H1 (cell line): ENCODE measurements around the gene CHST8. TPM values are rescaled to one million over a fixed set of nuclear protein-coding genes. Genes with fewer than 3 reads are reported as not detected.

Experiments used
- BRCA1 ChIP-seq: IDR thresholded peaks from 2 replicates; pipeline ENCODE4 v1.6.1; 2012; ENCODE audit warnings: low read depth, low read length, improper control_type of control experiment
- CTBP2 ChIP-seq: IDR thresholded peaks from 2 replicates; pipeline ENCODE4 v1.7.0; 2011; ENCODE audit warnings: borderline replicate concordance, mild to moderate bottlenecking, moderate library complexity, mixed read lengths, low read length; ENCODE audit not compliant: insufficient read depth, insufficient read length
- EP300 ChIP-seq, 2 experiments: IDR thresholded peaks; 1 replicate in 1 of 2; 2 replicates in 1 of 2; pipeline ENCODE4 v1.6.1; 2011 to 2012; ENCODE audit warnings: low read depth in 2 of 2, low read length in 2 of 2, mild to moderate bottlenecking in 2 of 2, borderline replicate concordance in 1 of 2, inconsistent platforms in 1 of 2, moderate library complexity in 1 of 2
- HDAC6 ChIP-seq: IDR thresholded peaks from one replicate; pipeline ENCODE4 v1.7.1; 2012; ENCODE audit warnings: low read depth, mild to moderate bottlenecking, inconsistent platforms, low read length, moderate library complexity
- POLR2A ChIP-seq, 2 experiments: IDR thresholded peaks; 1 replicate in 1 of 2; 2 replicates in 1 of 2; pipeline ENCODE4 v1.6.1; 2011; ENCODE audit warnings: low read depth in 2 of 2, low read length in 2 of 2, mild to moderate bottlenecking in 2 of 2; ENCODE audit errors: control extremely low read depth in 1 of 2
- POU5F1 ChIP-seq: IDR thresholded peaks from 2 replicates; pipeline ENCODE4 v1.6.1; 2011; ENCODE audit warnings: low read depth, mild to moderate bottlenecking, low read length, moderate library complexity
- TAF1 ChIP-seq: IDR thresholded peaks from 2 replicates; pipeline ENCODE4 v1.6.1; 2011; ENCODE audit warnings: mild to moderate bottlenecking, low read depth, low read length
- polyA plus RNA-seq, 7 experiments: library from polyadenylated mRNA; depleted of rRNA in 3 of 7; stranded (reverse) in 5 of 7; unstranded in 2 of 7; fragments of >200 nt in 5 of 7; fragments of 200-250 nt in 2 of 7; gene quantifications; 1 replicate in 5 of 7; 2 replicates in 1 of 7; 4 replicates in 1 of 7; pipeline versions ENCODE4 v1.2.1 to v1.2.3, GENCODE V29; 2011 to 2013; ENCODE audit warnings: missing spikeins in 2 of 7, mixed read lengths in 2 of 7
- total RNA-seq: library from RNA; stranded (reverse); fragmentation: NEBNext Ultra II Directional; extraction: Animal tissue kit (Norgen Biotek cat#: 25700); gene quantifications from 2 replicates; pipeline ENCODE4 v1.2.1, GENCODE V29; 2021
- TF ChIP-seq, protein P1 (sequence below): fragments of 300-600 bp; sonication (generic); IDR thresholded peaks from 2 replicates; pipeline ENCODE4 v1.7.1; 2012; ENCODE audit warnings: low read length, moderate library complexity, mild to moderate bottlenecking, inconsistent platforms; ENCODE audit not compliant: insufficient replicate concordance
- TF ChIP-seq, protein P2 (sequence below): IDR thresholded peaks from 2 replicates; pipeline ENCODE4 v1.6.1; 2011; ENCODE audit warnings: low read depth, mild to moderate bottlenecking, low read length; ENCODE audit not compliant: insufficient read depth

The CHST8 gene
- total and polyA plus RNA-seq, 2 of the 8 experiments (the other 6 are each of a cell fraction or from before 2014, with no cell fraction given) = 10.8 to 28.2 TPM

DNA sequence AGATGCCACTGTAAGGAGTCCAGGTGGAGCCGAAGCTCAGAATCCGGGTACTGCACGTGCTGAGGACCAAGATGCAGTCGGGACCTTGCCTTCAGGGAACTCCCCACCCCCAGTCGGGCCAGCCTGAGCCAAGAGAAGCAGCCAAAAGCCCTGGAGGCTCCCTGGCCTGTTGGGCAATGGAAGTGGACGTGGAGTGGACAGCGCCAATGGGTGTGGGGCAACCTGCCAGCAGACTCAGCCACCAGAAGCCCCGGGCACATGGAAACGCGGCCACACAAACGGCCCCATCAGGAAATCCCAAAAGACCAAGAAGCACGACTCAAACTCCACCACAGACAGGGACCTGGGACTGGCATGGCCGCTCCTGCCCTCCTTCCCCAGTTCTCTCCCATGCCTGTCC, 144.9 kb downstream of the CHST8 start (continued):
- TF ChIP-seq, protein P1, sequence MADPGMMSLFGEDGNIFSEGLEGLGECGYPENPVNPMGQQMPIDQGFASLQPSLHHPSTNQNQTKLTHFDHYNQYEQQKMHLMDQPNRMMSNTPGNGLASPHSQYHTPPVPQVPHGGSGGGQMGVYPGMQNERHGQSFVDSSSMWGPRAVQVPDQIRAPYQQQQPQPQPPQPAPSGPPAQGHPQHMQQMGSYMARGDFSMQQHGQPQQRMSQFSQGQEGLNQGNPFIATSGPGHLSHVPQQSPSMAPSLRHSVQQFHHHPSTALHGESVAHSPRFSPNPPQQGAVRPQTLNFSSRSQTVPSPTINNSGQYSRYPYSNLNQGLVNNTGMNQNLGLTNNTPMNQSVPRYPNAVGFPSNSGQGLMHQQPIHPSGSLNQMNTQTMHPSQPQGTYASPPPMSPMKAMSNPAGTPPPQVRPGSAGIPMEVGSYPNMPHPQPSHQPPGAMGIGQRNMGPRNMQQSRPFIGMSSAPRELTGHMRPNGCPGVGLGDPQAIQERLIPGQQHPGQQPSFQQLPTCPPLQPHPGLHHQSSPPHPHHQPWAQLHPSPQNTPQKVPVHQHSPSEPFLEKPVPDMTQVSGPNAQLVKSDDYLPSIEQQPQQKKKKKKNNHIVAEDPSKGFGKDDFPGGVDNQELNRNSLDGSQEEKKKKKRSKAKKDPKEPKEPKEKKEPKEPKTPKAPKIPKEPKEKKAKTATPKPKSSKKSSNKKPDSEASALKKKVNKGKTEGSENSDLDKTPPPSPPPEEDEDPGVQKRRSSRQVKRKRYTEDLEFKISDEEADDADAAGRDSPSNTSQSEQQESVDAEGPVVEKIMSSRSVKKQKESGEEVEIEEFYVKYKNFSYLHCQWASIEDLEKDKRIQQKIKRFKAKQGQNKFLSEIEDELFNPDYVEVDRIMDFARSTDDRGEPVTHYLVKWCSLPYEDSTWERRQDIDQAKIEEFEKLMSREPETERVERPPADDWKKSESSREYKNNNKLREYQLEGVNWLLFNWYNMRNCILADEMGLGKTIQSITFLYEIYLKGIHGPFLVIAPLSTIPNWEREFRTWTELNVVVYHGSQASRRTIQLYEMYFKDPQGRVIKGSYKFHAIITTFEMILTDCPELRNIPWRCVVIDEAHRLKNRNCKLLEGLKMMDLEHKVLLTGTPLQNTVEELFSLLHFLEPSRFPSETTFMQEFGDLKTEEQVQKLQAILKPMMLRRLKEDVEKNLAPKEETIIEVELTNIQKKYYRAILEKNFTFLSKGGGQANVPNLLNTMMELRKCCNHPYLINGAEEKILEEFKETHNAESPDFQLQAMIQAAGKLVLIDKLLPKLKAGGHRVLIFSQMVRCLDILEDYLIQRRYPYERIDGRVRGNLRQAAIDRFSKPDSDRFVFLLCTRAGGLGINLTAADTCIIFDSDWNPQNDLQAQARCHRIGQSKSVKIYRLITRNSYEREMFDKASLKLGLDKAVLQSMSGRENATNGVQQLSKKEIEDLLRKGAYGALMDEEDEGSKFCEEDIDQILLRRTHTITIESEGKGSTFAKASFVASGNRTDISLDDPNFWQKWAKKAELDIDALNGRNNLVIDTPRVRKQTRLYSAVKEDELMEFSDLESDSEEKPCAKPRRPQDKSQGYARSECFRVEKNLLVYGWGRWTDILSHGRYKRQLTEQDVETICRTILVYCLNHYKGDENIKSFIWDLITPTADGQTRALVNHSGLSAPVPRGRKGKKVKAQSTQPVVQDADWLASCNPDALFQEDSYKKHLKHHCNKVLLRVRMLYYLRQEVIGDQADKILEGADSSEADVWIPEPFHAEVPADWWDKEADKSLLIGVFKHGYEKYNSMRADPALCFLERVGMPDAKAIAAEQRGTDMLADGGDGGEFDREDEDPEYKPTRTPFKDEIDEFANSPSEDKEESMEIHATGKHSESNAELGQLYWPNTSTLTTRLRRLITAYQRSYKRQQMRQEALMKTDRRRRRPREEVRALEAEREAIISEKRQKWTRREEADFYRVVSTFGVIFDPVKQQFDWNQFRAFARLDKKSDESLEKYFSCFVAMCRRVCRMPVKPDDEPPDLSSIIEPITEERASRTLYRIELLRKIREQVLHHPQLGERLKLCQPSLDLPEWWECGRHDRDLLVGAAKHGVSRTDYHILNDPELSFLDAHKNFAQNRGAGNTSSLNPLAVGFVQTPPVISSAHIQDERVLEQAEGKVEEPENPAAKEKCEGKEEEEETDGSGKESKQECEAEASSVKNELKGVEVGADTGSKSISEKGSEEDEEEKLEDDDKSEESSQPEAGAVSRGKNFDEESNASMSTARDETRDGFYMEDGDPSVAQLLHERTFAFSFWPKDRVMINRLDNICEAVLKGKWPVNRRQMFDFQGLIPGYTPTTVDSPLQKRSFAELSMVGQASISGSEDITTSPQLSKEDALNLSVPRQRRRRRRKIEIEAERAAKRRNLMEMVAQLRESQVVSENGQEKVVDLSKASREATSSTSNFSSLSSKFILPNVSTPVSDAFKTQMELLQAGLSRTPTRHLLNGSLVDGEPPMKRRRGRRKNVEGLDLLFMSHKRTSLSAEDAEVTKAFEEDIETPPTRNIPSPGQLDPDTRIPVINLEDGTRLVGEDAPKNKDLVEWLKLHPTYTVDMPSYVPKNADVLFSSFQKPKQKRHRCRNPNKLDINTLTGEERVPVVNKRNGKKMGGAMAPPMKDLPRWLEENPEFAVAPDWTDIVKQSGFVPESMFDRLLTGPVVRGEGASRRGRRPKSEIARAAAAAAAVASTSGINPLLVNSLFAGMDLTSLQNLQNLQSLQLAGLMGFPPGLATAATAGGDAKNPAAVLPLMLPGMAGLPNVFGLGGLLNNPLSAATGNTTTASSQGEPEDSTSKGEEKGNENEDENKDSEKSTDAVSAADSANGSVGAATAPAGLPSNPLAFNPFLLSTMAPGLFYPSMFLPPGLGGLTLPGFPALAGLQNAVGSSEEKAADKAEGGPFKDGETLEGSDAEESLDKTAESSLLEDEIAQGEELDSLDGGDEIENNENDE = no peak
- TF ChIP-seq HDAC6 = no peak
- TF ChIP-seq POLR2A (IDR thresholded peaks at IDR 0.05; ENCODE audit: control extremely low read depth in 1 of 2, low read depth in 2 of 2, low read length in 2 of 2) = no peak
- no peak for TF ChIP-seq BRCA1
- TF ChIP-seq, protein P2, sequence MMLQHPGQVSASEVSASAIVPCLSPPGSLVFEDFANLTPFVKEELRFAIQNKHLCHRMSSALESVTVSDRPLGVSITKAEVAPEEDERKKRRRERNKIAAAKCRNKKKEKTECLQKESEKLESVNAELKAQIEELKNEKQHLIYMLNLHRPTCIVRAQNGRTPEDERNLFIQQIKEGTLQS = no peak
- TF ChIP-seq POU5F1 = no peak
- no peak for TF ChIP-seq TAF1
- TF ChIP-seq EP300 (IDR thresholded peaks at IDR 0.05; ENCODE audit: borderline replicate concordance in 1 of 2, low read depth in 2 of 2, low read length in 2 of 2) = no peak
- TF ChIP-seq CTBP2 = no peak
